ENCODE measurements around the gene PDE4D.
"Not testable (repeated sequence)": the region's sequence is repeated elsewhere in the genome, so short reads cannot be mapped to it uniquely, and the experiment has no call there.

- not testable (repeated sequence) for TF ChIP-seq CTCF, POLR2A (IDR thresholded peaks at IDR 0.05)
These were observed 145.4 kb downstream of the PDE4D start for GRCh38 chr5:59748036-59748663.

Data from right lobe of liver (tissue), 4 donors.